PC-3 (cell line): ENCODE measurements around the gene KRTAP10-11. TPM values are rescaled to one million over a fixed set of nuclear protein-coding genes. Genes with fewer than 3 reads are reported as not detected.

ENCODE experiments used
- ATAC-seq: fragments of 200-7000 bp; cut with Tn5 transposase; 2 replicates; pipeline ENCODE4 v1.9.1; 2020; ENCODE audit warnings: mild to moderate bottlenecking, moderate library complexity
- BruUV-seq: library from RNA; stranded (reverse); fragments of 400-500 nt; replicated peaks from 2 replicates; lab custom pipeline; 2021; lab: Mats Ljungman, UMichigan
- CTCF ChIA-PET: fragments of 300-600 bp; sonication (Branson Sonifier 250); formaldehyde crosslinking; loops from one replicate; lab custom pipeline; 2022; ENCODE audit warnings: antibody characterized with exemption; lab: Charles Lee
- POLR2A ChIA-PET: fragments of 300-600 bp; sonication (Branson Sonifier 250); formaldehyde crosslinking; loops from one replicate; lab custom pipeline; 2022; ENCODE audit warnings: antibody characterized with exemption; ENCODE audit not compliant: unreplicated experiment; lab: Charles Lee
- DNase-seq: peaks from one replicate; pipeline ENCODE4 v3.0.0-alpha.2; 2015
- H2AFZ ChIP-seq: fragments of 300-600 bp; sonication (generic); 2 replicates; pipeline ENCODE4 v1.6.0; 2016; ENCODE audit warnings: antibody characterized with exemption, low read length
- H3F3A ChIP-seq: fragments of 300-600 bp; sonication (generic); one replicate; pipeline ENCODE4 v1.6.0; 2017; ENCODE audit warnings: antibody characterized with exemption, low read length, control low read depth, mild to moderate bottlenecking; ENCODE audit not compliant: unreplicated experiment
- H3K27ac ChIP-seq: fragments of 300-600 bp; sonication (generic); 2 replicates; pipeline ENCODE4 v1.5.1; 2016; ENCODE audit warnings: mild to moderate bottlenecking, low read length
- H3K27me3 ChIP-seq: fragments of 300-600 bp; sonication (generic); 2 replicates; pipeline ENCODE4 v1.6.1; 2016; ENCODE audit warnings: low read length, mixed read lengths
- H3K36me3 ChIP-seq: fragments of 300-600 bp; sonication (generic); 2 replicates; pipeline ENCODE4 v1.6.1; 2016; ENCODE audit warnings: low read depth, mixed run types, low read length, mixed read lengths
- H3K4me1 ChIP-seq: fragments of 300-600 bp; sonication (generic); 2 replicates; pipeline ENCODE4 v1.5.1; 2016; ENCODE audit warnings: low read length; ENCODE audit not compliant: insufficient read depth
- H3K4me2 ChIP-seq: fragments of 300-600 bp; sonication (generic); 2 replicates; pipeline ENCODE4 v1.6.0; 2016; ENCODE audit warnings: low read length
- H3K4me3 ChIP-seq: fragments of 300-600 bp; sonication (generic); 2 replicates; pipeline ENCODE4 v1.5.1; 2016; ENCODE audit warnings: mild to moderate bottlenecking, low read length, mixed read lengths
- H3K79me2 ChIP-seq: fragments of 300-600 bp; sonication (generic); 2 replicates; pipeline ENCODE4 v1.6.1; 2017; ENCODE audit warnings: low read length, mixed read lengths
- H3K9ac ChIP-seq: fragments of 300-600 bp; sonication (generic); 2 replicates; pipeline ENCODE4 v1.6.0; 2016; ENCODE audit warnings: mild to moderate bottlenecking, low read length
- H3K9me2 ChIP-seq: fragments of 300-600 bp; sonication (generic); replicated peaks from 2 replicates; pipeline ENCODE4 v1.6.1; 2016; ENCODE audit warnings: mixed run types, low read length, mixed read lengths
- H3K9me3 ChIP-seq: fragments of 300-600 bp; sonication (generic); 2 replicates; pipeline ENCODE4 v1.6.1; 2016; ENCODE audit warnings: low read length, mixed read lengths
- H4K20me1 ChIP-seq: fragments of 300-600 bp; sonication (generic); 2 replicates; pipeline ENCODE4 v1.6.1; 2016; ENCODE audit warnings: low read length, mixed read lengths
- CTCF ChIP-seq: fragments of 300-600 bp; sonication (generic); conservative IDR thresholded peaks from 2 replicates; pipeline ENCODE4 v1.5.1; 2017; ENCODE audit warnings: antibody characterized with exemption, low read depth, mild to moderate bottlenecking, low read length
- EZH2 ChIP-seq: fragments of 300-600 bp; sonication (generic); IDR thresholded peaks from one replicate; pipeline ENCODE4 v1.6.1; 2017; ENCODE audit warnings: antibody characterized with exemption, mild to moderate bottlenecking, low read length; ENCODE audit not compliant: unreplicated experiment
- EZH2phosphoT487 ChIP-seq: fragments of 300-600 bp; sonication (generic); IDR thresholded peaks from 2 replicates; pipeline ENCODE4 v1.6.1; 2018; ENCODE audit warnings: mild to moderate bottlenecking, antibody characterized with exemption, low read length, borderline replicate concordance
- intact Hi-C: fragments of 100-400 bp; cut with micrococcal nuclease; formaldehyde crosslinking; loops from 2 replicates; pipeline ENCODE4 v1.9.0; 2023
- total RNA-seq: library from RNA; depleted of rRNA; stranded (reverse); fragments of >200 nt; gene quantifications from 2 replicates; pipeline ENCODE4 v1.2.3, GENCODE V29; 2014

The KRTAP10-11 gene
- total RNA-seq, 1 experiment from 2014 or later, result not detected

- Histone ChIP-seq H3K36me3 (no peaks in the 10 kb centered on the region), H3K9me3 (0 out of 2 replicates have a peak, but pooled peaks cover 3% of the 10 kb centered on the region), H3K4me1 (no peaks in the 10 kb centered on the region), H3K27me3 (no peaks in the 10 kb centered on the region), H3K4me3 (no peak overlapping the region), H3K79me2 (no peaks in the 10 kb centered on the region), H4K20me1 (no peaks in the 10 kb centered on the region), H3K9ac (no peak overlapping the region), H2AFZ (no peak overlapping the region), H3K9me2 (no peaks in the 10 kb centered on the region), H3K27ac (no peak overlapping the region), H3F3A (no peaks in the 10 kb centered on the region), H3K4me2 (no peak overlapping the region)
- no TSS peak for BruUV-seq
- ATAC-seq, result no peak
- CTCF ChIA-PET, result no interaction called here
- POLR2A ChIA-PET, result no interaction called here
- intact Hi-C loops, result no loop called here
- TF ChIP-seq CTCF (no peak), EZH2phosphoT487 (no peak), EZH2 (no peak)
- no peak for DNase-seq
Measured at GRCh38 chr21:44614161-44614631, 32.0 kb upstream of the KRTAP10-11 start.

GRCh38 chr21:44614961-44615391, 31.2 kb upstream of the KRTAP10-11 start:
- POLR2A ChIA-PET, result no interaction called here
- Histone ChIP-seq H3K4me3 (no peak overlapping the region), H3K9me3 (0 out of 2 replicates have a peak, but pooled peaks cover 3% of the 10 kb centered on the region), H3K4me2 (no peak overlapping the region), H3K9ac (no peak overlapping the region), H3K4me1 (no peaks in the 10 kb centered on the region), H3K27ac (no peak overlapping the region), H4K20me1 (no peaks in the 10 kb centered on the region), H3K36me3 (no peaks in the 10 kb centered on the region), H2AFZ (no peak overlapping the region), H3F3A (no peaks in the 10 kb centered on the region), H3K79me2 (no peaks in the 10 kb centered on the region), H3K9me2 (no peaks in the 10 kb centered on the region), H3K27me3 (no peaks in the 10 kb centered on the region)
- intact Hi-C loops, result no loop called here
- no TSS peak for BruUV-seq
- no peak for TF ChIP-seq EZH2
- TF ChIP-seq CTCF, result no peak
- TF ChIP-seq EZH2phosphoT487, result no peak
- CTCF ChIA-PET, result no interaction called here
- DNase-seq, result no peak
- ATAC-seq, result no peak

GRCh38 chr21:44615466-44615865, 30.7 kb upstream of the KRTAP10-11 start:
- Histone ChIP-seq H3K36me3 (no peaks in the 10 kb centered on the region), H3K27me3 (no peaks in the 10 kb centered on the region), H3K9me2 (no peaks in the 10 kb centered on the region), H3K4me1 (no peaks in the 10 kb centered on the region), H3K27ac (no peak overlapping the region), H3K9me3 (0 out of 2 replicates have a peak, but pooled peaks cover 3% of the 10 kb centered on the region), H3K9ac (no peak overlapping the region), H3F3A (no peaks in the 10 kb centered on the region), H3K79me2 (no peaks in the 10 kb centered on the region), H3K4me2 (no peak overlapping the region), H4K20me1 (no peaks in the 10 kb centered on the region), H3K4me3 (no peak overlapping the region), H2AFZ (no peak overlapping the region)
- CTCF ChIA-PET, result no interaction called here
- no peak for TF ChIP-seq CTCF
- no peak for TF ChIP-seq EZH2phosphoT487
- no peak for TF ChIP-seq EZH2
- ATAC-seq, result no peak
- BruUV-seq, result no TSS peak
- POLR2A ChIA-PET, result no interaction called here
- intact Hi-C loops, result no loop called here
- DNase-seq, result no peak
